NCI-H1436 (cell line): ENCODE results near the gene SMC4.

ENCODE experiments used
- DNase-seq: peaks from one replicate; lab custom pipeline; 2025; lab: John Stamatoyannopoulos, UW

Gene SMC4

DNA sequence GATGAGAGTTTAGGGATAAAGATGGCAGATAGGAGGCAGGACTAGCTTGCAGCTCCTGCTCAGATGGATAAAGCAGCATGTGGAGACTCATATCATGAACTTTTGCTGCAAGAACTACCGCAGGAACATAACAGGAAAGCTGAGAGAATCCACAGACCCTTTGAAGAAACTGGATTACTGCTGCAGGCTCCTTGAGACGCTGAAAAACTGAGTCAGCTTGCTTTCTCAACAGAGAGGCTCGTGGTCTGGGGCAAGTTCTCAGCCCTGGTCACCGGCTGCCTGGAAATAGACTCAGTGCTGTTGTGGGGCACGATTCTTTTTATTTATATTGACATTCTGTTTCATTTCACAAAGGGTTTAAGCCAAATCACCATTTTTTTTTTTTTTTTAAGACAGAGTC lies 78.9 kb downstream of the SMC4 start:
- no peak for DNase-seq

DNA sequence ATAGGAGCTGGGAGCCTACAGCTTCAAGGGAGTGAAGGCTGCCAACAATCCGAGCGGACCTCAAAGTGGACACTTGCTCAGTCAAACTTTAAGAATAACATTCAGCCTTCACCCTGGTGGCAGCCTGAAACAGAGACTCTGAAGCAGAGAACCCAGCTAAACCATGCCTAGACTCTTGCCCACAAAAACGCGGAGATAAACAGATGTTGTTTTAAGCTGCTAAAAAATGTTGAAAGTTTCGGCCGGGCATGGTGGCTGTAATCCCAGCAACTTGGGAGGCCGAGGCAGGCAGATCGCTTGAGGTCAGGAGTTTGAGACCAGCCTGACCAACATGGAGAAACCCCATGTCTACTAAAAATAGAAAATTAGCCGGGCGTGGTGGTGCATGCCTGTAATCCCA lies 79.9 kb downstream of the SMC4 start:
- no peak for DNase-seq

- DNase-seq, result no peak
Observed at GRCh38 chr3:160480931-160481330, 81.5 kb downstream of the SMC4 start.

DNA sequence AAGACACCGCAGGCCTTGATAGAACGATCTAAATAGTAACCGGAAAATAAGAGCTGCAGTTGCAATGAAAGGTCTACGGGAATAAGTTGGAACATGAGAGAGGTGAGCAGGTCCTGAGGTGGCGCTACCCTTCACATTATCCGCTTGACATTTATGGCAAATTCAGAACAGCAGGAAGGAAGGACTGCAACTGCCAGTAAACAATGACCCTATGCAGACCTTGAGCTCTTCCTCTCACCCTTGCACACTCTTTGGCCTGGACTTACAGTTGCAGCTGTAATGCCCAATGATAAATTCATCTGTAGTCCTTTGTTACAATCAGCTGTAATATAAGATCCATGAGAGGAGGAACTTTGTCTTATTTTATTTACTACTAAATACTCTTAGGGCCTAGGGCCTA lies 82.4 kb downstream of the SMC4 start:
- DNase-seq, result no peak

DNA sequence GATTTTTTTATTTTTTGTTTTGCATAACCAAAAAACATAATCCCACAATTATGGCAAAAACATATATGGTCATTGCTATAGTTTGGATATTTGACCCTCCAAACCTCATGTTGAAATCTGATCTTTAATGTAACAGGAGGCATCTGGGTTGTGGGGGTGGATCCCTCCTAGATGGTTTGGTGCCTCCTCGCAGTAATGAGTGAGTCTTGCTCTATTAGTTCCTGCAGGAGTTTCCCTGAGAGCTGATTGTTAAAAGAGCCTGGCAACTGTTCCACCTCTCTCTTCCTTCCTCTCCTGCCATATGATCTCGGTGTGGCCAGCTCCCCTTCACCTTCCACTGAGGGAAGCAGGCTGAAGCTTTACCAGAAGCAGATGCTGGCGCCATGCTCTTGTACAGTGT lies 83.3 kb downstream of the SMC4 start:
- no peak for DNase-seq
